T follicular helper cell (primary cell): Measurements from ENCODE around the gene CCDC28B.
"Not testable (repeated sequence)": the region's sequence is repeated elsewhere in the genome, so short reads cannot be mapped to it uniquely, and the experiment has no call there.

Experiments used
- DNase-seq: peaks from one replicate; pipeline ENCODE4 v3.0.0-alpha.2; 2020; ENCODE audit warnings: low read depth
- total RNA-seq, 2 experiments: gene quantifications; one replicate each; lab custom pipeline; 2026; lab: John Stamatoyannopoulos, UW

CCDC28B gene
- total RNA-seq = 2.8 to 5.0 reads per million in 2 experiments

- peak; percentile 38 for DNase-seq
Observed at GRCh38 chr1:32200226-32201010, at the start of gene CCDC28B. Gene CCDC28B, plus strand, starts transcription at chr1:32200595. Its CDS starts 1,341 bp downstream, at chr1:32201936.

GRCh38 chr1:32150847-32151246 is 49.5 kb upstream of the CCDC28B start:
- no peak for DNase-seq

GRCh38 chr1:32151319-32151787 is 49.0 kb upstream of the CCDC28B start:
- no peak for DNase-seq

GRCh38 chr1:32159189-32159588 is 41.2 kb upstream of the CCDC28B start:
- no peak for DNase-seq

- no peak for DNase-seq
Observed at GRCh38 chr1:32163405-32163804, 37.0 kb upstream of the CCDC28B start.

GRCh38 chr1:32165633-32166032 is 34.8 kb upstream of the CCDC28B start:
- DNase-seq = not testable (repeated sequence)

- no peak for DNase-seq
Observed at GRCh38 chr1:32170991-32171390, 29.4 kb upstream of the CCDC28B start.

- DNase-seq = no peak
Observed at GRCh38 chr1:32172621-32173245, 27.7 kb upstream of the CCDC28B start.

- DNase-seq = no peak
Observed at GRCh38 chr1:32178380-32179192, 21.8 kb upstream of the CCDC28B start.

GRCh38 chr1:32179193-32179442 is 21.3 kb upstream of the CCDC28B start:
- no peak for DNase-seq

GRCh38 chr1:32179443-32180185 is 20.8 kb upstream of the CCDC28B start, which contains the start of gene TXLNA:
Gene TXLNA, plus strand, starts transcription at chr1:32179675. Its CDS starts 671 bp downstream, at chr1:32180346.
- DNase-seq = peak; percentile 80

GRCh38 chr1:32180186-32181060 is 20.0 kb upstream of the CCDC28B start:
- no peak for DNase-seq

GRCh38 chr1:32181065-32181464 is 19.3 kb upstream of the CCDC28B start:
- no peak for DNase-seq

- DNase-seq = no peak
Observed at GRCh38 chr1:32181563-32181962, 18.8 kb upstream of the CCDC28B start.

- no peak for DNase-seq
Observed at GRCh38 chr1:32182060-32182459, 18.3 kb upstream of the CCDC28B start.

- no peak for DNase-seq
Observed at GRCh38 chr1:32184650-32185049, 15.7 kb upstream of the CCDC28B start.

- DNase-seq = no peak
Observed at GRCh38 chr1:32186077-32186476, 14.3 kb upstream of the CCDC28B start.

GRCh38 chr1:32186491-32186890 is 13.9 kb upstream of the CCDC28B start:
- DNase-seq = no peak

GRCh38 chr1:32187850-32188249 is 12.5 kb upstream of the CCDC28B start:
- DNase-seq = no peak

GRCh38 chr1:32192220-32192948 is 8.0 kb upstream of the CCDC28B start:
- DNase-seq = no peak
